OCI-LY1 (cell line): ENCODE measurements around the gene CALHM2.

Source experiments
- EZH2 ChIP-seq: fragments of 200-600 bp; sonication (generic), shearing (Covaris generic); IDR thresholded peaks from 2 replicates; pipeline ENCODE4 v1.8.0; 2017; ENCODE audit warnings: borderline replicate concordance, mixed run types, mild to moderate bottlenecking, antibody characterized with exemption, low read length, moderate library complexity, mixed read lengths
- TF ChIP-seq, protein P1 (sequence below): fragments of 200-600 bp; sonication (generic), shearing (Covaris generic); IDR thresholded peaks from 2 replicates; pipeline ENCODE4 v1.5.1; 2017; ENCODE audit warnings: mild to moderate bottlenecking, antibody characterized with exemption, low read length, moderate library complexity, mixed read lengths

DNA sequence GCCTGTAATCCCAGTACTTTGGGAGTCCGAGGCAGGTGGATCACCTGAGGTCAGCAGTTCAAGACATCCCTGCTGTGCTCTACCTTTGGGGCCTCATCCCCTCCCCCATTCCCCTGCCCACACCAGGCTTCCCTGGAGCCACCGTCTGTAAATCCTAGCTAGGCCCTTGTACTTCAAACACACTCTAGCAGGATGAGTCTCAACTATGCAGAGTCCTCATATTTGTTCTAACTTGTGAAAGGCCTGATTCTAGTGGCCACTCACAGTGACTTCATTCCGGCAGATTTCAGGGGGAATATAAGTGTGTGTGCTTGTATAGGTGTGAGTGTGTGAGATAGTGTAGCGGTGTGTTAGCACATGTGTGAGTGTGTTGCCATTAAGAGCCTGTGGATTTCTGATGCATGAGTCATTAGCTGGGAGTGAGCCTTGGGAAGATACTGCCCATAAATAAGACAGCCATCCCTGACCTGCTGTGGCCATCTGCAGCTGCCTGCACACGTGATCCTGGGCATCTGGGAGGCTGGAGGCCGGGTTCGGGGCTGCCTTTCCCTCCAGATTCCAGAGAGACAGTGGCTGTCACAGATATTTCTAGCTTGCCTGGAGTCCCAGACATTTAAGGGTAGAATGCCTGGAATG lies 39.7 kb upstream of the CALHM2 start:
- no peak for TF ChIP-seq EZH2
- TF ChIP-seq, protein P1, sequence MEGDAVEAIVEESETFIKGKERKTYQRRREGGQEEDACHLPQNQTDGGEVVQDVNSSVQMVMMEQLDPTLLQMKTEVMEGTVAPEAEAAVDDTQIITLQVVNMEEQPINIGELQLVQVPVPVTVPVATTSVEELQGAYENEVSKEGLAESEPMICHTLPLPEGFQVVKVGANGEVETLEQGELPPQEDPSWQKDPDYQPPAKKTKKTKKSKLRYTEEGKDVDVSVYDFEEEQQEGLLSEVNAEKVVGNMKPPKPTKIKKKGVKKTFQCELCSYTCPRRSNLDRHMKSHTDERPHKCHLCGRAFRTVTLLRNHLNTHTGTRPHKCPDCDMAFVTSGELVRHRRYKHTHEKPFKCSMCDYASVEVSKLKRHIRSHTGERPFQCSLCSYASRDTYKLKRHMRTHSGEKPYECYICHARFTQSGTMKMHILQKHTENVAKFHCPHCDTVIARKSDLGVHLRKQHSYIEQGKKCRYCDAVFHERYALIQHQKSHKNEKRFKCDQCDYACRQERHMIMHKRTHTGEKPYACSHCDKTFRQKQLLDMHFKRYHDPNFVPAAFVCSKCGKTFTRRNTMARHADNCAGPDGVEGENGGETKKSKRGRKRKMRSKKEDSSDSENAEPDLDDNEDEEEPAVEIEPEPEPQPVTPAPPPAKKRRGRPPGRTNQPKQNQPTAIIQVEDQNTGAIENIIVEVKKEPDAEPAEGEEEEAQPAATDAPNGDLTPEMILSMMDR, result no peak
